Midbrain (tissue), 1 donor: ENCODE data around the gene NR5A1.

Source experiments
- DNase-seq: peaks from one replicate; lab custom pipeline; 2025; lab: John Stamatoyannopoulos, UW

NR5A1 gene

GRCh38 chr9:124514125-124514524 is 6.9 kb upstream of the NR5A1 start:
- no peak for DNase-seq

- DNase-seq = no peak
Measured at GRCh38 chr9:124513376-124513994, 6.3 kb upstream of the NR5A1 start.

- no peak for DNase-seq
Measured at GRCh38 chr9:124512806-124513204, 5.6 kb upstream of the NR5A1 start.

- DNase-seq = no peak
Measured at GRCh38 chr9:124511891-124512805, 4.9 kb upstream of the NR5A1 start.

GRCh38 chr9:124511426-124511840 is 4.2 kb upstream of the NR5A1 start:
- DNase-seq = no peak

GRCh38 chr9:124510650-124511425 is 3.6 kb upstream of the NR5A1 start:
- no peak for DNase-seq

- no peak for DNase-seq
Measured at GRCh38 chr9:124507880-124508423, 753 bp upstream of the NR5A1 start.

- no peak for DNase-seq
Measured at GRCh38 chr9:124506433-124506832, 766 bp downstream of the NR5A1 start.

- no peak for DNase-seq
Measured at GRCh38 chr9:124505901-124506346, 1.3 kb downstream of the NR5A1 start.

GRCh38 chr9:124505006-124505900 is 1.9 kb downstream of the NR5A1 start:
- no peak for DNase-seq

- no peak for DNase-seq
Measured at GRCh38 chr9:124504530-124505005, 2.6 kb downstream of the NR5A1 start.

- no peak for DNase-seq
Measured at GRCh38 chr9:124503713-124504529, 3.3 kb downstream of the NR5A1 start.

GRCh38 chr9:124502711-124503702 is 4.2 kb downstream of the NR5A1 start:
- no peak for DNase-seq

GRCh38 chr9:124501771-124502320 is 5.4 kb downstream of the NR5A1 start:
- no peak for DNase-seq

GRCh38 chr9:124500796-124501611 is 6.2 kb downstream of the NR5A1 start:
- DNase-seq = no peak

GRCh38 chr9:124500028-124500795 is 7.0 kb downstream of the NR5A1 start:
- DNase-seq = no peak

GRCh38 chr9:124499216-124499615 is 8.0 kb downstream of the NR5A1 start:
- DNase-seq = no peak
